Measurements from ENCODE around the gene NDNF.

Gene NDNF

GRCh38 chr4:121072224-121073003 is at the start of gene NDNF:
Gene NDNF (minus strand): TSS chr4:121072535. CDS start chr4:121045837, 26,698 bp downstream.
- H3K27me3 Mint-ChIP-seq = peaks cover 28% of the 10 kb centered on the region
- H3K4me1 Mint-ChIP-seq (ENCODE audit: low read depth) = peaks cover 25% of the 10 kb centered on the region
- H3K9me3 Mint-ChIP-seq (ENCODE audit: low read depth) = no peaks in the 10 kb centered on the region
- H3K27ac Mint-ChIP-seq = no peak within 1 kb of the TSS
- H3K36me3 Mint-ChIP-seq = peaks cover 3% of the 10 kb centered on the region
- H3K4me3 Mint-ChIP-seq = peak within 1 kb of the TSS; percentile 91

GRCh38 chr4:121119715-121120114 is 47.4 kb upstream of the NDNF start:
- Mint-ChIP-seq H3K4me1 (ENCODE audit: low read depth) (peaks cover 18% of the 10 kb centered on the region), H3K4me3 (no peak overlapping the region), H3K27ac (no peak overlapping the region), H3K27me3 (no peaks in the 10 kb centered on the region), H3K36me3 (no peaks in the 10 kb centered on the region), H3K9me3 (ENCODE audit: low read depth) (no peaks in the 10 kb centered on the region)

- Mint-ChIP-seq H3K36me3 (no peaks in the 10 kb centered on the region), H3K27me3 (no peaks in the 10 kb centered on the region), H3K27ac (no peak overlapping the region), H3K4me3 (no peak overlapping the region), H3K9me3 (ENCODE audit: low read depth) (no peaks in the 10 kb centered on the region), H3K4me1 (ENCODE audit: low read depth) (peaks cover 23% of the 10 kb centered on the region)
Measured at GRCh38 chr4:121118344-121118743, 46.0 kb upstream of the NDNF start.

GRCh38 chr4:121114756-121115155 is 42.4 kb upstream of the NDNF start:
- no peaks in the 10 kb centered on the region for H3K9me3 Mint-ChIP-seq (ENCODE audit: low read depth)
- H3K27ac Mint-ChIP-seq = no peak overlapping the region
- H3K27me3 Mint-ChIP-seq = no peaks in the 10 kb centered on the region
- no peaks in the 10 kb centered on the region for H3K36me3 Mint-ChIP-seq
- H3K4me1 Mint-ChIP-seq (ENCODE audit: low read depth) = peaks cover 24% of the 10 kb centered on the region
- H3K4me3 Mint-ChIP-seq = no peak overlapping the region

- Mint-ChIP-seq H3K4me3 (no peak overlapping the region), H3K9me3 (ENCODE audit: low read depth) (no peaks in the 10 kb centered on the region), H3K27ac (no peak overlapping the region), H3K36me3 (no peaks in the 10 kb centered on the region), H3K4me1 (ENCODE audit: low read depth) (peaks cover 18% of the 10 kb centered on the region), H3K27me3 (no peaks in the 10 kb centered on the region)
Measured at GRCh38 chr4:121112530-121112929, 40.2 kb upstream of the NDNF start.

- Mint-ChIP-seq H3K36me3 (no peaks in the 10 kb centered on the region), H3K27ac (no peak overlapping the region), H3K4me1 (ENCODE audit: low read depth) (peaks cover 14% of the 10 kb centered on the region), H3K4me3 (no peak overlapping the region), H3K9me3 (ENCODE audit: low read depth) (no peaks in the 10 kb centered on the region), H3K27me3 (no peaks in the 10 kb centered on the region)
Measured at GRCh38 chr4:121108557-121108956, 36.2 kb upstream of the NDNF start.

- H3K27ac Mint-ChIP-seq = no peak overlapping the region
- no peaks in the 10 kb centered on the region for H3K27me3 Mint-ChIP-seq
- H3K36me3 Mint-ChIP-seq = no peaks in the 10 kb centered on the region
- H3K4me3 Mint-ChIP-seq = no peak overlapping the region
- H3K4me1 Mint-ChIP-seq (ENCODE audit: low read depth) = peaks cover 11% of the 10 kb centered on the region
- no peaks in the 10 kb centered on the region for H3K9me3 Mint-ChIP-seq (ENCODE audit: low read depth)
Measured at GRCh38 chr4:121107507-121107906, 35.2 kb upstream of the NDNF start.

- Mint-ChIP-seq H3K9me3 (ENCODE audit: low read depth) (no peaks in the 10 kb centered on the region), H3K27ac (no peak overlapping the region), H3K36me3 (no peaks in the 10 kb centered on the region), H3K4me3 (no peak overlapping the region), H3K4me1 (ENCODE audit: low read depth) (no peaks in the 10 kb centered on the region), H3K27me3 (no peaks in the 10 kb centered on the region)
Measured at GRCh38 chr4:121100093-121100775, 27.9 kb upstream of the NDNF start.

GRCh38 chr4:121098266-121098665 is 25.9 kb upstream of the NDNF start:
- H3K36me3 Mint-ChIP-seq = no peaks in the 10 kb centered on the region
- no peaks in the 10 kb centered on the region for H3K9me3 Mint-ChIP-seq (ENCODE audit: low read depth)
- no peak overlapping the region for H3K4me3 Mint-ChIP-seq
- no peaks in the 10 kb centered on the region for H3K27me3 Mint-ChIP-seq
- no peaks in the 10 kb centered on the region for H3K4me1 Mint-ChIP-seq (ENCODE audit: low read depth)
- H3K27ac Mint-ChIP-seq = no peak overlapping the region

- Mint-ChIP-seq H3K27ac (no peak overlapping the region), H3K4me1 (ENCODE audit: low read depth) (no peaks in the 10 kb centered on the region), H3K9me3 (ENCODE audit: low read depth) (no peaks in the 10 kb centered on the region), H3K27me3 (no peaks in the 10 kb centered on the region), H3K4me3 (no peak overlapping the region), H3K36me3 (no peaks in the 10 kb centered on the region)
Measured at GRCh38 chr4:121096629-121097028, 24.3 kb upstream of the NDNF start.

GRCh38 chr4:121096191-121096590 is 23.9 kb upstream of the NDNF start:
- Mint-ChIP-seq H3K4me3 (no peak overlapping the region), H3K36me3 (no peaks in the 10 kb centered on the region), H3K9me3 (ENCODE audit: low read depth) (no peaks in the 10 kb centered on the region), H3K27ac (no peak overlapping the region), H3K4me1 (ENCODE audit: low read depth) (no peaks in the 10 kb centered on the region), H3K27me3 (no peaks in the 10 kb centered on the region)

- Mint-ChIP-seq H3K4me1 (ENCODE audit: low read depth) (no peaks in the 10 kb centered on the region), H3K36me3 (no peaks in the 10 kb centered on the region), H3K27me3 (no peaks in the 10 kb centered on the region), H3K9me3 (ENCODE audit: low read depth) (no peaks in the 10 kb centered on the region), H3K27ac (no peak overlapping the region), H3K4me3 (no peak overlapping the region)
Measured at GRCh38 chr4:121094297-121094966, 22.1 kb upstream of the NDNF start.

- no peaks in the 10 kb centered on the region for H3K9me3 Mint-ChIP-seq (ENCODE audit: low read depth)
- no peak overlapping the region for H3K4me3 Mint-ChIP-seq
- no peak overlapping the region for H3K27ac Mint-ChIP-seq
- H3K4me1 Mint-ChIP-seq (ENCODE audit: low read depth) = no peaks in the 10 kb centered on the region
- no peaks in the 10 kb centered on the region for H3K27me3 Mint-ChIP-seq
- H3K36me3 Mint-ChIP-seq = no peaks in the 10 kb centered on the region
Measured at GRCh38 chr4:121093261-121093660, 20.9 kb upstream of the NDNF start.

- no peaks in the 10 kb centered on the region for H3K36me3 Mint-ChIP-seq
- H3K4me3 Mint-ChIP-seq = no peak overlapping the region
- H3K27ac Mint-ChIP-seq = no peak overlapping the region
- no peaks in the 10 kb centered on the region for H3K9me3 Mint-ChIP-seq (ENCODE audit: low read depth)
- no peaks in the 10 kb centered on the region for H3K27me3 Mint-ChIP-seq
- H3K4me1 Mint-ChIP-seq (ENCODE audit: low read depth) = no peaks in the 10 kb centered on the region
Measured at GRCh38 chr4:121091941-121092340, 19.6 kb upstream of the NDNF start.

- Mint-ChIP-seq H3K27ac (no peak overlapping the region), H3K36me3 (no peaks in the 10 kb centered on the region), H3K4me3 (no peak overlapping the region), H3K27me3 (no peaks in the 10 kb centered on the region), H3K4me1 (ENCODE audit: low read depth) (no peaks in the 10 kb centered on the region), H3K9me3 (ENCODE audit: low read depth) (no peaks in the 10 kb centered on the region)
Measured at GRCh38 chr4:121088867-121089266, 16.5 kb upstream of the NDNF start.

Data from activated naive CD8-positive, alpha-beta T cell (primary cell).